ENCODE results near the gene SP6. TPM values are rescaled to one million over a fixed set of nuclear protein-coding genes. Genes with fewer than 3 reads are reported as not detected.

Gene SP6
- total RNA-seq, 1 experiment from 2014 or later: 3.3 TPM

DNA sequence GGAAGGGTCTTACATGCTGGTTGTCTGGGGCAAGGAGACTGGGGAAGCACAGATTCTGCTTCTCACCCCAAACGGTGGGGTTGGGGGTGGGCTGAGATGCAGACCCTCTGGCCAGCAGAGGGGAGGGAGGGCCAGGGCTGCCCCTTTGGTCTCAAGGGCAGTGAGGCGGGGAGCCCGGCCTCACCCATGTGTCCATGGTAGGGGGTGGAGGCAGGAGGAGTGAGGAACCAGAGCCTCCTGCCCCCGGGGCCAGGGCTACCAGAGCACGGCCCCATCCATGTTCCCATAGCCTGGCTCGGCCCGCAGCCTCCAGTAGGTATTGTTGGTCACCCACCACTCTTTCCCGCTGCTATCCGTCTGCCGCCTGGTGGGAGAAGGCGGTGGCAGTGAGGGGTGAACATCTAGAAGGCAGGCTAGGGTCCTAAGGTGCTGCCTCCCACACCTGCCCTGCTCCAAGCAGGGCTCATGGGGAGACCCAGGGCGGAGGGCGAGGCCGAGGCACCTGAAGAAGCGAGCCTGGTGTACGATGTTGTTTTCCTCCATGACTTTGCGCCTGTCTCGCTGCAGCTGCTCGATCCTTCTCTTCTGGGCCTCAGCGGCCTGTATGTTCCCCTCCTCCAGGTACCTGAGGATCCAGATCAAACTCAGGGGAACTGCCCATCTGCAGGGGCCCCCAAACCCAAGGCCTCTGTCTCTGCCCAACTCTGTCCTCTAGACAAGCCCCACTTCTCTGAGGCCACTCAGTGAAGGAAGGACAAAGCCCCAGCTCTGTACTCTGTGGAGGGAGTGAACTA lies 42.7 kb downstream of the SP6 start (continued):
- TF ChIP-seq, protein P1, sequence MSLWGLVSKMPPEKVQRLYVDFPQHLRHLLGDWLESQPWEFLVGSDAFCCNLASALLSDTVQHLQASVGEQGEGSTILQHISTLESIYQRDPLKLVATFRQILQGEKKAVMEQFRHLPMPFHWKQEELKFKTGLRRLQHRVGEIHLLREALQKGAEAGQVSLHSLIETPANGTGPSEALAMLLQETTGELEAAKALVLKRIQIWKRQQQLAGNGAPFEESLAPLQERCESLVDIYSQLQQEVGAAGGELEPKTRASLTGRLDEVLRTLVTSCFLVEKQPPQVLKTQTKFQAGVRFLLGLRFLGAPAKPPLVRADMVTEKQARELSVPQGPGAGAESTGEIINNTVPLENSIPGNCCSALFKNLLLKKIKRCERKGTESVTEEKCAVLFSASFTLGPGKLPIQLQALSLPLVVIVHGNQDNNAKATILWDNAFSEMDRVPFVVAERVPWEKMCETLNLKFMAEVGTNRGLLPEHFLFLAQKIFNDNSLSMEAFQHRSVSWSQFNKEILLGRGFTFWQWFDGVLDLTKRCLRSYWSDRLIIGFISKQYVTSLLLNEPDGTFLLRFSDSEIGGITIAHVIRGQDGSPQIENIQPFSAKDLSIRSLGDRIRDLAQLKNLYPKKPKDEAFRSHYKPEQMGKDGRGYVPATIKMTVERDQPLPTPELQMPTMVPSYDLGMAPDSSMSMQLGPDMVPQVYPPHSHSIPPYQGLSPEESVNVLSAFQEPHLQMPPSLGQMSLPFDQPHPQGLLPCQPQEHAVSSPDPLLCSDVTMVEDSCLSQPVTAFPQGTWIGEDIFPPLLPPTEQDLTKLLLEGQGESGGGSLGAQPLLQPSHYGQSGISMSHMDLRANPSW (CRISPR knock-in tag; conservative IDR thresholded peaks at IDR 0.05; ENCODE audit: low read depth): no peak
- TF ChIP-seq ETV6 (CRISPR knock-in tag; IDR thresholded peaks at IDR 0.05): no peak

DNA sequence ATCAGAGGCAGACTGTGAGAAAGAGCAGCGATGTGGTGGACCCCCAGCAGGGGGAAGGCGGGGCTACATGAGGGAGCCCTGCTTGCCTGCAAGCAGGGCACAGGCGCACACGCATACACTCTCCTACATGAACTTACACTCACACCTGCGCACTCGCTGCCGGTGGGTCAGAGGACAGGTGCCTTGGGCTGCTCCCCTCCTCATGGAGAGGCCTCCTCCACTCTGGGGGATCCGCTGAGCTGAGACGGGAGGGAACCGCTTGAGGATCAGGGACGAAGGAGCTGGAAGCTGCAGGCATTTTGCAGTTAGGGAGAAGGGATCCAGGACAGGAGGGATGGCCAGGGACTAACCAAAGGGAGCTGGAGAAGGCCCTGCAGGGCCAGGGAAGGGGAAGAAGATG lies 43.5 kb downstream of the SP6 start:
- TF ChIP-seq RORB (CRISPR knock-in tag; IDR thresholded peaks at IDR 0.05): no peak
- TF ChIP-seq CBFB (CRISPR knock-in tag; IDR thresholded peaks at IDR 0.05; ENCODE audit: low read depth): no peak
- TF ChIP-seq, protein P2, sequence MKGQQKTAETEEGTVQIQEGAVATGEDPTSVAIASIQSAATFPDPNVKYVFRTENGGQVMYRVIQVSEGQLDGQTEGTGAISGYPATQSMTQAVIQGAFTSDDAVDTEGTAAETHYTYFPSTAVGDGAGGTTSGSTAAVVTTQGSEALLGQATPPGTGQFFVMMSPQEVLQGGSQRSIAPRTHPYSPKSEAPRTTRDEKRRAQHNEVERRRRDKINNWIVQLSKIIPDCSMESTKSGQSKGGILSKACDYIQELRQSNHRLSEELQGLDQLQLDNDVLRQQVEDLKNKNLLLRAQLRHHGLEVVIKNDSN (CRISPR knock-in tag; IDR thresholded peaks at IDR 0.05): no peak
- TF ChIP-seq, protein P3, sequence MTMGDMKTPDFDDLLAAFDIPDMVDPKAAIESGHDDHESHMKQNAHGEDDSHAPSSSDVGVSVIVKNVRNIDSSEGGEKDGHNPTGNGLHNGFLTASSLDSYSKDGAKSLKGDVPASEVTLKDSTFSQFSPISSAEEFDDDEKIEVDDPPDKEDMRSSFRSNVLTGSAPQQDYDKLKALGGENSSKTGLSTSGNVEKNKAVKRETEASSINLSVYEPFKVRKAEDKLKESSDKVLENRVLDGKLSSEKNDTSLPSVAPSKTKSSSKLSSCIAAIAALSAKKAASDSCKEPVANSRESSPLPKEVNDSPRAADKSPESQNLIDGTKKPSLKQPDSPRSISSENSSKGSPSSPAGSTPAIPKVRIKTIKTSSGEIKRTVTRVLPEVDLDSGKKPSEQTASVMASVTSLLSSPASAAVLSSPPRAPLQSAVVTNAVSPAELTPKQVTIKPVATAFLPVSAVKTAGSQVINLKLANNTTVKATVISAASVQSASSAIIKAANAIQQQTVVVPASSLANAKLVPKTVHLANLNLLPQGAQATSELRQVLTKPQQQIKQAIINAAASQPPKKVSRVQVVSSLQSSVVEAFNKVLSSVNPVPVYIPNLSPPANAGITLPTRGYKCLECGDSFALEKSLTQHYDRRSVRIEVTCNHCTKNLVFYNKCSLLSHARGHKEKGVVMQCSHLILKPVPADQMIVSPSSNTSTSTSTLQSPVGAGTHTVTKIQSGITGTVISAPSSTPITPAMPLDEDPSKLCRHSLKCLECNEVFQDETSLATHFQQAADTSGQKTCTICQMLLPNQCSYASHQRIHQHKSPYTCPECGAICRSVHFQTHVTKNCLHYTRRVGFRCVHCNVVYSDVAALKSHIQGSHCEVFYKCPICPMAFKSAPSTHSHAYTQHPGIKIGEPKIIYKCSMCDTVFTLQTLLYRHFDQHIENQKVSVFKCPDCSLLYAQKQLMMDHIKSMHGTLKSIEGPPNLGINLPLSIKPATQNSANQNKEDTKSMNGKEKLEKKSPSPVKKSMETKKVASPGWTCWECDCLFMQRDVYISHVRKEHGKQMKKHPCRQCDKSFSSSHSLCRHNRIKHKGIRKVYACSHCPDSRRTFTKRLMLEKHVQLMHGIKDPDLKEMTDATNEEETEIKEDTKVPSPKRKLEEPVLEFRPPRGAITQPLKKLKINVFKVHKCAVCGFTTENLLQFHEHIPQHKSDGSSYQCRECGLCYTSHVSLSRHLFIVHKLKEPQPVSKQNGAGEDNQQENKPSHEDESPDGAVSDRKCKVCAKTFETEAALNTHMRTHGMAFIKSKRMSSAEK (CRISPR knock-in tag; IDR thresholded peaks at IDR 0.05; ENCODE audit: borderline replicate concordance): no peak
- TF ChIP-seq ZNF317 (CRISPR knock-in tag; IDR thresholded peaks at IDR 0.05; ENCODE audit: borderline replicate concordance, low read depth): no peak
- TF ChIP-seq NR1H2 (CRISPR knock-in tag; IDR thresholded peaks at IDR 0.05): no peak
- no peak for TF ChIP-seq ZNF263 (CRISPR knock-in tag; IDR thresholded peaks at IDR 0.05; ENCODE audit: low read depth)
- TF ChIP-seq, protein P4, sequence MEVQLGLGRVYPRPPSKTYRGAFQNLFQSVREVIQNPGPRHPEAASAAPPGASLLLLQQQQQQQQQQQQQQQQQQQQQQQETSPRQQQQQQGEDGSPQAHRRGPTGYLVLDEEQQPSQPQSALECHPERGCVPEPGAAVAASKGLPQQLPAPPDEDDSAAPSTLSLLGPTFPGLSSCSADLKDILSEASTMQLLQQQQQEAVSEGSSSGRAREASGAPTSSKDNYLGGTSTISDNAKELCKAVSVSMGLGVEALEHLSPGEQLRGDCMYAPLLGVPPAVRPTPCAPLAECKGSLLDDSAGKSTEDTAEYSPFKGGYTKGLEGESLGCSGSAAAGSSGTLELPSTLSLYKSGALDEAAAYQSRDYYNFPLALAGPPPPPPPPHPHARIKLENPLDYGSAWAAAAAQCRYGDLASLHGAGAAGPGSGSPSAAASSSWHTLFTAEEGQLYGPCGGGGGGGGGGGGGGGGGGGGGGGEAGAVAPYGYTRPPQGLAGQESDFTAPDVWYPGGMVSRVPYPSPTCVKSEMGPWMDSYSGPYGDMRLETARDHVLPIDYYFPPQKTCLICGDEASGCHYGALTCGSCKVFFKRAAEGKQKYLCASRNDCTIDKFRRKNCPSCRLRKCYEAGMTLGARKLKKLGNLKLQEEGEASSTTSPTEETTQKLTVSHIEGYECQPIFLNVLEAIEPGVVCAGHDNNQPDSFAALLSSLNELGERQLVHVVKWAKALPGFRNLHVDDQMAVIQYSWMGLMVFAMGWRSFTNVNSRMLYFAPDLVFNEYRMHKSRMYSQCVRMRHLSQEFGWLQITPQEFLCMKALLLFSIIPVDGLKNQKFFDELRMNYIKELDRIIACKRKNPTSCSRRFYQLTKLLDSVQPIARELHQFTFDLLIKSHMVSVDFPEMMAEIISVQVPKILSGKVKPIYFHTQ (CRISPR knock-in tag; IDR thresholded peaks at IDR 0.05): no peak
- no peak for TF ChIP-seq ZNF219 (CRISPR knock-in tag; IDR thresholded peaks at IDR 0.05; ENCODE audit: borderline replicate concordance)
- no peak for TF ChIP-seq NFE2L1 (CRISPR knock-in tag; IDR thresholded peaks at IDR 0.05)
- Mint-ChIP-seq H3K27me3 (ENCODE audit: low read depth) (peaks cover 2% of the 10 kb centered on the region; the same call in 1 of the 2 replicates), H3K27ac (no peak overlapping the region), H3K9me3 (no peaks in the 10 kb centered on the region), H3K4me1 (peaks cover 6% of the 10 kb centered on the region), H3K4me3 (no peak overlapping the region), H3K36me3 (no peaks in the 10 kb centered on the region)
- ChIA-PET POLR2A (no interaction called here), CTCF (no interaction called here)
- no peak for DNase-seq (ENCODE audit: low spot score)
- ATAC-seq: no peak

DNA sequence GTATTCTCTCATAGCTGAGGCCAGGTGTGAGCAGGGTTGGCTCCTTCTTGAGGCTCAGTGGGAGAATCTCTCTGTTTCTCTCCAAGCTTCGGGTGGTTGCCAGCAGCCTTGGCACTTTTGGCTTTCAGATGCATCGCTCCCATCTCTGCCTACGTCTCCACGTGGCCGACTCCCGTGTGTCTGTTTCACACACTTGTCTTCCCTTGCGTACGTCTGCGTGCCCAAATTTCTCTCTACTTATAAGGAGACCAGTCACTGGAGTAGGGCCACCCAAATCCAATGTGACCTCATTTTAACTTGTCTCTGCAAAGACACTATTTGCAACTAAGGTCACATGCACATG lies 44.1 kb downstream of the SP6 start:
- H3K4me3 Mint-ChIP-seq: no peak overlapping the region
- H3K36me3 Mint-ChIP-seq: no peaks in the 10 kb centered on the region
- H3K27me3 Mint-ChIP-seq (ENCODE audit: low read depth): peaks cover 2% of the 10 kb centered on the region; the same call in 1 of the 2 replicates
- no peaks in the 10 kb centered on the region for H3K9me3 Mint-ChIP-seq
- ChIA-PET CTCF (no interaction called here), POLR2A (no interaction called here)
- DNase-seq (ENCODE audit: low spot score) (no peak), ATAC-seq (no peak)
- no peak overlapping the region for H3K27ac Mint-ChIP-seq
- H3K4me1 Mint-ChIP-seq: peaks cover 6% of the 10 kb centered on the region
- TF ChIP-seq, protein P5, sequence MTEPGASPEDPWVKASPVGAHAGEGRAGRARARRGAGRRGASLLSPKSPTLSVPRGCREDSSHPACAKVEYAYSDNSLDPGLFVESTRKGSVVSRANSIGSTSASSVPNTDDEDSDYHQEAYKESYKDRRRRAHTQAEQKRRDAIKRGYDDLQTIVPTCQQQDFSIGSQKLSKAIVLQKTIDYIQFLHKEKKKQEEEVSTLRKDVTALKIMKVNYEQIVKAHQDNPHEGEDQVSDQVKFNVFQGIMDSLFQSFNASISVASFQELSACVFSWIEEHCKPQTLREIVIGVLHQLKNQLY (CRISPR knock-in tag; IDR thresholded peaks at IDR 0.05): no peak
- TF ChIP-seq, protein P6, sequence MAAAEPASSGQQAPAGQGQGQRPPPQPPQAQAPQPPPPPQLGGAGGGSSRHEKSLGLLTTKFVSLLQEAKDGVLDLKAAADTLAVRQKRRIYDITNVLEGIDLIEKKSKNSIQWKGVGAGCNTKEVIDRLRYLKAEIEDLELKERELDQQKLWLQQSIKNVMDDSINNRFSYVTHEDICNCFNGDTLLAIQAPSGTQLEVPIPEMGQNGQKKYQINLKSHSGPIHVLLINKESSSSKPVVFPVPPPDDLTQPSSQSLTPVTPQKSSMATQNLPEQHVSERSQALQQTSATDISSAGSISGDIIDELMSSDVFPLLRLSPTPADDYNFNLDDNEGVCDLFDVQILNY (CRISPR knock-in tag; IDR thresholded peaks at IDR 0.05): no peak
- no peak for TF ChIP-seq RELA (CRISPR knock-in tag; IDR thresholded peaks at IDR 0.05; ENCODE audit: borderline replicate concordance)
- TF ChIP-seq, protein P7, sequence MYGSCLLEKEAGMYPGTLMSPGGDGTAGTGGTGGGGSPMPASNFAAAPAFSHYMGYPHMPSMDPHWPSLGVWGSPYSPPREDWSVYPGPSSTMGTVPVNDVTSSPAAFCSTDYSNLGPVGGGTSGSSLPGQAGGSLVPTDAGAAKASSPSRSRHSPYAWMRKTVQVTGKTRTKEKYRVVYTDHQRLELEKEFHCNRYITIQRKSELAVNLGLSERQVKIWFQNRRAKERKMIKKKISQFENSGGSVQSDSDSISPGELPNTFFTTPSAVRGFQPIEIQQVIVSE (CRISPR knock-in tag; IDR thresholded peaks at IDR 0.05; ENCODE audit: borderline replicate concordance): no peak
- TF ChIP-seq, protein P8, sequence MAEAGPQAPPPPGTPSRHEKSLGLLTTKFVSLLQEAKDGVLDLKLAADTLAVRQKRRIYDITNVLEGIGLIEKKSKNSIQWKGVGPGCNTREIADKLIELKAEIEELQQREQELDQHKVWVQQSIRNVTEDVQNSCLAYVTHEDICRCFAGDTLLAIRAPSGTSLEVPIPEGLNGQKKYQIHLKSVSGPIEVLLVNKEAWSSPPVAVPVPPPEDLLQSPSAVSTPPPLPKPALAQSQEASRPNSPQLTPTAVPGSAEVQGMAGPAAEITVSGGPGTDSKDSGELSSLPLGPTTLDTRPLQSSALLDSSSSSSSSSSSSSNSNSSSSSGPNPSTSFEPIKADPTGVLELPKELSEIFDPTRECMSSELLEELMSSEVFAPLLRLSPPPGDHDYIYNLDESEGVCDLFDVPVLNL (CRISPR knock-in tag; IDR thresholded peaks at IDR 0.05; ENCODE audit: borderline replicate concordance, low read depth): no peak
- no peak for TF ChIP-seq ZNF396 (CRISPR knock-in tag; IDR thresholded peaks at IDR 0.05; ENCODE audit: borderline replicate concordance)

Data from WTC11 (cell line).